OCI-LY1 (cell line): ENCODE results near the gene POLE.

Source experiments
- H2AFZ ChIP-seq: fragments of 200-600 bp; sonication (generic), shearing (Covaris generic); 2 replicates; pipeline ENCODE4 v1.6.0; 2014; ENCODE audit warnings: antibody characterized with exemption, mild to moderate bottlenecking, low read length
- H3F3A ChIP-seq: fragments of 200-600 bp; sonication (generic), shearing (Covaris generic); 2 replicates; pipeline ENCODE4 v1.6.0; 2014; ENCODE audit warnings: mild to moderate bottlenecking, antibody characterized with exemption, low read length, moderate library complexity; ENCODE audit not compliant: insufficient read depth
- H3K27ac ChIP-seq: fragments of 200-600 bp; sonication (generic); 2 replicates; pipeline ENCODE4 v1.5.1; 2014; ENCODE audit warnings: low read length, mixed run types, mild to moderate bottlenecking, low read depth; ENCODE audit not compliant: poor library complexity, severe bottlenecking
- H3K27me3 ChIP-seq: fragments of 200-600 bp; sonication (generic); 2 replicates; pipeline ENCODE4 v1.6.0; 2014; ENCODE audit warnings: antibody characterized with exemption, mild to moderate bottlenecking, low read length, moderate library complexity; ENCODE audit not compliant: insufficient read depth
- H3K36me3 ChIP-seq: fragments of 200-600 bp; sonication (generic); 2 replicates; pipeline ENCODE4 v1.6.1; 2014; ENCODE audit warnings: mild to moderate bottlenecking, antibody characterized with exemption, low read length, moderate library complexity, mixed read lengths; ENCODE audit not compliant: insufficient read depth
- H3K4me1 ChIP-seq: fragments of 200-600 bp; sonication (generic); 2 replicates; pipeline ENCODE4 v1.5.1; 2014; ENCODE audit warnings: mild to moderate bottlenecking, low read length, moderate library complexity; ENCODE audit not compliant: insufficient read depth, severe bottlenecking
- H3K4me2 ChIP-seq: fragments of 200-600 bp; sonication (generic), shearing (Covaris generic); 2 replicates; pipeline ENCODE4 v1.6.1; 2014; ENCODE audit warnings: low read length
- H3K4me3 ChIP-seq: fragments of 200-600 bp; sonication (generic); 2 replicates; pipeline ENCODE4 v1.5.1; 2014; ENCODE audit warnings: low read length, low read depth, mild to moderate bottlenecking, mixed read lengths; ENCODE audit not compliant: poor library complexity, severe bottlenecking
- H3K79me2 ChIP-seq: fragments of 200-600 bp; shearing (Covaris generic); 2 replicates; pipeline ENCODE4 v1.6.1; 2016; ENCODE audit warnings: mixed run types, low read length, mixed read lengths; ENCODE audit not compliant: insufficient read depth
- H3K9ac ChIP-seq: fragments of 200-600 bp; sonication (generic), shearing (Covaris generic); 2 replicates; pipeline ENCODE4 v1.6.1; 2014; ENCODE audit warnings: mild to moderate bottlenecking, low read length, mixed read lengths
- H3K9me2 ChIP-seq: fragments of 200-600 bp; sonication (generic), shearing (Covaris generic); 2 replicates; pipeline ENCODE4 v1.6.1; 2014; ENCODE audit warnings: low read depth, mild to moderate bottlenecking, low read length, mixed read lengths
- H3K9me3 ChIP-seq: fragments of 200-600 bp; shearing (Covaris generic); 2 replicates; pipeline ENCODE4 v1.6.1; 2014; ENCODE audit warnings: low read length, mixed read lengths
- H4K20me1 ChIP-seq: fragments of 200-600 bp; sonication (generic), shearing (Covaris generic); 2 replicates; pipeline ENCODE4 v1.6.0; 2016; ENCODE audit warnings: mild to moderate bottlenecking, low read length; ENCODE audit not compliant: insufficient read depth
- CTCF ChIP-seq: fragments of 200-600 bp; sonication (generic), shearing (Covaris generic); IDR thresholded peaks from 2 replicates; pipeline ENCODE4 v1.5.1; 2017; ENCODE audit warnings: mild to moderate bottlenecking, antibody characterized with exemption, low read length, moderate library complexity, mixed read lengths
- EZH2 ChIP-seq: fragments of 200-600 bp; sonication (generic), shearing (Covaris generic); IDR thresholded peaks from 2 replicates; pipeline ENCODE4 v1.8.0; 2017; ENCODE audit warnings: borderline replicate concordance, mixed run types, mild to moderate bottlenecking, antibody characterized with exemption, low read length, moderate library complexity, mixed read lengths

POLE gene

DNA sequence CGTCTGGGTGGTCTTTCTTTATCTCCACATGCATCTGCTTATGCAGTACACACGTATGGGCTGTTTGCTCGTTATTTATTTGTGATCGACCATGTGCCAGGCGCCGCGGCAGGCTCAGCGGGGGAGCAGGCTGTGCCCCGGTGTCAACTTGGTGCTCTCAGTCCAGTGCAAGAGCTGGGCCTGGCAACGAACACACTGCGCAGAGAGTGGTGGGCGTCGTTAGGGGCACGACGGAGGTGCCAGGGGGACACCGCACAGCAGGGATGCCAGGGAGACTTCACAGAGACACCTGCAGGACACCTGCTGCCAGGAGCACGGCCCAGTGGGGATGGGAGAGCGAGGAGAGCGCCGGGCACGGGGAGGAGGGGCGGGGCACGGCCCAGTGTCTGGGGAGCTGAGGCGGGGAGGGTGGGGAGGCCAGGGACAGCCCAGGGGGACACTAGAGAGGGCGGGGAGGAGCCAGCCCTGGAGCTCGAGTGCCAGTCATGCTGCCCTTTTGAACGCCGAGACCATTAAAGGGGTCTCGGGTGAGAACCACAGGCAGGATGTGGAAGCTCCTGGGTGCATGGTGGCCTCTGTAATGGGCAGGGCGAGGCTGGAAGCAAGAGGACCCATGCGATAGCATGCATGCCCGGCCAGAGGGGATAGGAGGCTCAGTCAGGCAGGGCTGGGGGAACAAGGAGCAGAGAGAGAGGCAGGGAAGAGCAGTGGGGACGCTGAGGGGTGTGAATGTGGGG, 76.1 kb downstream of the POLE start:
- H3K79me2 ChIP-seq, result no peaks in the 10 kb centered on the region
- no peak overlapping the region for H3K4me2 ChIP-seq
- H3F3A ChIP-seq, result no peaks in the 10 kb centered on the region
- 0 out of 2 replicates have a peak, but pooled peaks cover 3% of the 10 kb centered on the region for H3K9me3 ChIP-seq
- H2AFZ ChIP-seq, result no peak overlapping the region
- no peaks in the 10 kb centered on the region for H3K4me1 ChIP-seq
- peaks cover 15% of the 10 kb centered on the region; the same call in 1 of the 2 replicates for H3K27me3 ChIP-seq
- no peak overlapping the region for H3K27ac ChIP-seq
- no peaks in the 10 kb centered on the region; the same call in 1 of the 2 replicates for H3K36me3 ChIP-seq
- TF ChIP-seq EZH2, result no peak
- no peak for TF ChIP-seq CTCF
- H3K4me3 ChIP-seq, result no peak overlapping the region
- no peaks in the 10 kb centered on the region for H3K9me2 ChIP-seq
- H4K20me1 ChIP-seq, result no peaks in the 10 kb centered on the region
- no peak overlapping the region for H3K9ac ChIP-seq

GRCh38 chr12:132610051-132610759, 76.9 kb downstream of the POLE start, which contains the start of gene LRCOL1:
TSS of gene LRCOL1 (minus strand) at chr12:132610582. CDS start at chr12:132606251, 4,331 bp downstream.
- H3K27me3 ChIP-seq, result peaks cover 15% of the 10 kb centered on the region; the same call in 1 of the 2 replicates
- TF ChIP-seq CTCF, result no peak
- no peak for TF ChIP-seq EZH2
- no peaks in the 10 kb centered on the region; the same call in 1 of the 2 replicates for H3K36me3 ChIP-seq
- H2AFZ ChIP-seq, result no peak within 1 kb of the TSS
- no peaks in the 10 kb centered on the region for H3K4me1 ChIP-seq
- no peak within 1 kb of the TSS for H3K9ac ChIP-seq
- no peaks in the 10 kb centered on the region for H3F3A ChIP-seq
- H3K4me2 ChIP-seq, result no peak within 1 kb of the TSS
- H3K79me2 ChIP-seq, result no peaks in the 10 kb centered on the region
- H3K9me3 ChIP-seq, result 0 out of 2 replicates have a peak, but pooled peaks cover 3% of the 10 kb centered on the region
- no peaks in the 10 kb centered on the region for H4K20me1 ChIP-seq
- no peak within 1 kb of the TSS for H3K27ac ChIP-seq
- no peak within 1 kb of the TSS for H3K4me3 ChIP-seq
- no peaks in the 10 kb centered on the region for H3K9me2 ChIP-seq

DNA sequence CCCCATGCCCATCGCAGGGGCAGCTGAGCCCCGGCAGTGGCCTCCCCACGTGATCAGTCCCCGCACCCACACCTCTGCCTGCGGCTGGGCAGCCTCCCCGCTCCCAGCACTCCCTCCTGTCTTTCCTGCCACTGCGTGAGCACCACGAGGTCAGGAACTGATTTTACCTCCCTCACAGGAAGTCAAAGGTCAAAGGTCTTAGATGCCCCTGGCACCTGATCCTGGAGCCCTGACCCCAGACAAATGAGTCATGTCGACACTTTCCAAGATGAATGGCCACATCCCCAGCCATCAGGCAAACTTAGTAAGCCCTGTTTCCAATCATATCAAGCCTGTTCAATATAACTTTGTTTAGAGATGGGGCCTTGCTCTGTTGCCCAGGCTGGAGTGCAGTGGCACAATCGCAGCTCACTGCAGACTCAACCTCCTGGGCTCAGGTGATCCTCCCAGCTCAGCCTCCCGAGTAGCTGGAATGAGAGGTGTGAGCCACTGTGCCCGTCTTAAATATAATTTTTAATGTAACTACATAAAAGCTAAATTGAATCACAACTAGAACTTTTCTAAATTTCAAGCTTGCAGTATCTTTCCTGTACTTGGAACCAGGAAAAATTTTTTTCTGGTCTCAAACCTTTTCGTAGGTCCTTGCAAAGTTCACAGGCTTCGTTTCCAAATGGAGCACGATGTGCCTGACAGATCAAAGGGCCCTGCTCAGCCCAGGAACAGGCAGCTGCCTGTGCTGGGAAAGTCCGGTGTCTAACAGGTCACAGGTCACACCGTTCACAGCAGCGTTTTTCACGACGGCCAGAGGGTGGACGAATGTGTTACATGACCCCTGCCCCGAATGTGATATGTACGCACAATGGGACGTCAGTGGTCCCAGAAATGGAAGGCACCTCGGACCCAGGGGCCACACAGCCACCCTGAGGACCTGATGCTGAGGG, 78.6 kb downstream of the POLE start:
- no peak overlapping the region for H3K27ac ChIP-seq
- peaks cover 15% of the 10 kb centered on the region for H3K27me3 ChIP-seq
- no peak overlapping the region for H3K9ac ChIP-seq
- no peak overlapping the region for H2AFZ ChIP-seq
- TF ChIP-seq CTCF (no peak), EZH2 (no peak)
- H3K79me2 ChIP-seq, result no peaks in the 10 kb centered on the region
- H4K20me1 ChIP-seq, result no peaks in the 10 kb centered on the region
- no peaks in the 10 kb centered on the region; the same call in 1 of the 2 replicates for H3K36me3 ChIP-seq
- H3K9me2 ChIP-seq, result no peaks in the 10 kb centered on the region
- no peak overlapping the region for H3K4me3 ChIP-seq
- no peaks in the 10 kb centered on the region for H3K4me1 ChIP-seq
- no peaks in the 10 kb centered on the region for H3F3A ChIP-seq
- 0 out of 2 replicates have a peak, but pooled peaks cover 3% of the 10 kb centered on the region for H3K9me3 ChIP-seq
- H3K4me2 ChIP-seq, result no peak overlapping the region
